GM18517 (cell line): Measurements from ENCODE around the gene VPS72.
"Not testable (repeated sequence)": the region's sequence is repeated elsewhere in the genome, so short reads cannot be mapped to it uniquely, and the experiment has no call there.

Experiments used
- ATAC-seq: cut with Tn5 transposase; IDR thresholded peaks from one replicate; pipeline ENCODE4 v1.9.1; 2021; ENCODE audit warnings: mild to moderate bottlenecking, moderate library complexity; ENCODE audit not compliant: unreplicated experiment

The VPS72 gene, protein sequence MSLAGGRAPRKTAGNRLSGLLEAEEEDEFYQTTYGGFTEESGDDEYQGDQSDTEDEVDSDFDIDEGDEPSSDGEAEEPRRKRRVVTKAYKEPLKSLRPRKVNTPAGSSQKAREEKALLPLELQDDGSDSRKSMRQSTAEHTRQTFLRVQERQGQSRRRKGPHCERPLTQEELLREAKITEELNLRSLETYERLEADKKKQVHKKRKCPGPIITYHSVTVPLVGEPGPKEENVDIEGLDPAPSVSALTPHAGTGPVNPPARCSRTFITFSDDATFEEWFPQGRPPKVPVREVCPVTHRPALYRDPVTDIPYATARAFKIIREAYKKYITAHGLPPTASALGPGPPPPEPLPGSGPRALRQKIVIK

DNA sequence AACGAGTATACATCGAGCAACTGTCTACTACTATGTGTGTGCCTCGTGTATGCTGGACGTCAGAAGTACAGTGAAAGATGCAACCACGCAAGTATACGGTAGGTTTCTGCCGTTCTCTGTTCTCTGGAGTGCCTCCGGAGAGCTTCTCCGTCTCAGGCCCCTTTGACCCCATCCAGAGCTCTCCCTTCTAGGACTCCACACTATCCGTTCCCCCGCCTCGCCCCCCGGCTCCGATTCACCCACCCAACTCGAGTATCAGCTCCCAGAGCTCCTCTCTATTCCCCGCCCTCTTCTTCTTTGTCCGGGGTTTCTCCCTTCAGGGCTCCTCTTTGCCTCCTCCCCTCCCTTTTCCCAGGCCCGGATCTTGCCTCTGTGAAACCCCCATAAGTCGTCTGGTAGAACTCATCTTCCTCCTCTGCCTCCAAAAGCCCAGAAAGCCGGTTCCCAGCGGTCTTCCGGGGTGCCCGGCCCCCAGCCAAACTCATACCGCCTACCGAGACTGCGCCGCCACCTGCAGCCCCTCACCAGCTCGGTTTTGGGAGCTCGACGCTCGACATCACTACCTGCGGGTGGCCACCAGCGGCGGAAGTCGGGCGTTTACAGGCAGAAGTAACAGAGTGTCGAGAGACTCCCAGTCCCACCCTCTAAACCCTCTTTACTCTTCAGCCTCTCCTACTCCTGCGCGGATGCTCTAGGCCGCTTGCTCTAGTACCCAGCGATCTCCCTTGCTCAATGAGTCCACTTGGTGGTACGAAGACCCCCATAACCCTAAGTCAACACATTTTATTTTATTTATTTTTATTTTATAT is at the start of gene VPS72:
VPS72 (minus strand) TSS at position 561 of the 809 bp plus-strand sequence; CDS start at position 485, 76 bp downstream.
- ATAC-seq: peak; percentile 87

DNA sequence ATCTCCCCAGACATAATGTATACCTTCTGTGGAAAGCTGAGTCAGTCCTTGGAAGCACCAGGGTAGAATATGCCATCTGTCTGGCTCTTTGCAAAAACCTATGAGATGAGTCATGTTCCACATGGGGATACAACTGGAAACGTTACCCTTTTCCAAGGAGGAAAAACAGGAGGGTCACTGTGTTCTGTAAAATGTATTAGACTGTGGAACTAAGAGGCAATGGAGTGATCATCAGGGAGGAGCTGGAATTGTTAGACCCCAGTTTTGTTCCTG is 48.4 kb upstream of the VPS72 start:
- no peak for ATAC-seq

DNA sequence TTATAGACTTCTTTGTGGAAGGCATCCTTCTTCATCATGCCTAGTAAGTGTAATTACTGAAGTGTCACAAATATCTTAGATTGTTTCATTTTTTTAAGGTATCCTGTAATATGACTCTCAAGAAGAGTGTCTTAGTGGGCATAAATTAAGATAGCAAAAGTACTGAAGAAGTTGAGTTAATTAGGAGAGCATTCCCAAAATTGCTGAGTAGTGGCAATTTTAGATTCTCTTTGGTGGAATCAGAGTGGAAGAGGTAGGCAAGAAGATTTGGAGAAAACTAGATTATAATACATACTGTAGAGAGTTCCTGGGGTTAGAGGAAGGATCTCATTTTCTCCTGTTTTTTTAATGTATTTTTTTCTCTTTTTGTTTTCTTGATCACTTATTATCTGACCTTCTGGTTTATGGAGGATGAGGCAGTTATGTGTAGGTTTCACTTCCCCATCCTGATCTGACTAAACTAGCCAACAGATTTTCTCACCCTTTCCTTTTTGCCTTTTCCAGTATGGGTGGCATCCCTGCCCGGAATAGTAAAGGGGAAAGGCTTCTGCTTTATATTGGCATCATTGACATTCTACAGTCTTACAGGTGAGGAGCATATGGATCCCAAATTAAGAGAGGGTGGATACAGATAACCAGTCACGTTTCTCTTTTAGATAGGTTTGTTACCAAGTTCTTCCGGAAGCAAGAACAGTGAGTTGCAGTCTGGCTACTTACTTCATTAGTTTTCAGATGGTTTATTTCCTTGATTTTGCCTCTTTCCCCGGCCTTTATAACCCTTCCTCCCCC is 47.9 kb upstream of the VPS72 start:
- no peak for ATAC-seq

DNA sequence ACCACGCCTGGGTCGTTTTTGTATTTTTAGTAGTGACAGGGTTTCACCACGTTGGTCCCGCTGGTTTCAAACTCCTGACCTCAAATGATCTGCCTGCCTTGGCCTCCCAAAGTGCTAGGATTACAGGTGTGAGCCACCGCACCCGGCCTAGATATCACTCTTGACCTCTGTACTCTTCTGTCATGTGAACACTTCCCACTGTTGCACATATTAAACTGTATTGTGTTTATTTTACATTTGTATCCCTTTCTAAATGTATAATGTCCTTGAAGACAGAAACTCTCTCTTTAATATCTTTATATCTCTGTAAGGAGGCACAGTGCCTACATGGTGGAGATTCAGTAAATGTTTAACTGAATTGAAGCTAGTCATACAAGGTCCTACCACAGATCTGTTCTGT is 45.2 kb upstream of the VPS72 start:
- ATAC-seq: no peak

DNA sequence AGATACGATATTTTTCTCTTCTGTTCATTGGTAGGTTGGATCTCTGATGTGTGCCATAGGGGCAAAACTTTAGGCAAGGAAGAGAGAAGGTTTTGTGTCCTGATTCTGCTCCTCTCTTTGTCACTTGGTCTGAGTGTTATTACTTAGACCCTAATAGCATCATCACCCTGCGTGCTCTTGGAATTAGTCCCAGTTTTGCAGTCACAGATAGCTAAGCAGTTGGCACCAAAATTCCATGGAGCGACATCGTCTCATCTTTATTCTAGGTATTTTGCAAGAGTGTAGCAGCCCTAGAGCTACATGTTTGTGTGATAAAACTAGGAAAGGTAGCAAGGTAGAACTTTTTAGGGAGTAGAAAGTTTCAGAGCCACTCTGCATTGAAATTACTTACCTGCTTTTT is 32.1 kb upstream of the VPS72 start:
- ATAC-seq: no peak

DNA sequence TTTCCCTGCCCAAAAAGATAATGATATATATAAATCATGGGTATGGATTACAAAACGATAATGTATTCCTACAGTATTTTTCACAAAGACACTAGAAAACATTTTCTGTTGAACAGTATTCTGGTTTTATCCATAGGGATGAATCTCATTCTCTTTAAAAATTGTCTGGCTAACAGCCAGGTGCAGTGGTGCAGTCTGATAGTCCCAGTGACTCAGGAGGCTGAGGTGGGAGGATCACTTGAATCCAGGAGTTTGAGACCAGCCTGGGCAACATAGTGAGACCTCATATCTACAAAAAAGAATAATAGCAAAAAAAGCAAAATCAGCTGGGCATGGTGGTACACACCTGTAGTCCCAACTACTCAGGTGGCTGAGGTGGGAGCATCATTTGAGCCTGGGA is 31.6 kb upstream of the VPS72 start:
- ATAC-seq: no peak

DNA sequence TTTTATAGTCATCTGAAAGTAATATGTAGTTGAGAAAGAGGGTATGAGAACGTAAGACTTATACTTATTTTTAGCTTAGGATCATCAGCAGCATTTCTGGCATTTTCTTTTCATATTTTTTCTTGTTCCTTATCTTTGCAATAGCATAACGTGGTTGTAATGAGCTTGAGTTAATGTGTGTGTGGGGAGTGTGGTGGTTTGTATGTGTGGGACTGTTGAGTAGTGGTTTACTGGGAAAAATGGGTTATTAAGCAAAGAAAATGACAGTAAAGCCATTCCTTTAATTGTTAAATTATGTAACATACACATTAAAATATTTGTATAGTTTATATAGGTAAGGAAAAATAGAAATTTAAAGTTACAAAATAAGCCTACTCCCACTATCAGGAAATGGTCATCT is 23.6 kb upstream of the VPS72 start:
- no peak for ATAC-seq

DNA sequence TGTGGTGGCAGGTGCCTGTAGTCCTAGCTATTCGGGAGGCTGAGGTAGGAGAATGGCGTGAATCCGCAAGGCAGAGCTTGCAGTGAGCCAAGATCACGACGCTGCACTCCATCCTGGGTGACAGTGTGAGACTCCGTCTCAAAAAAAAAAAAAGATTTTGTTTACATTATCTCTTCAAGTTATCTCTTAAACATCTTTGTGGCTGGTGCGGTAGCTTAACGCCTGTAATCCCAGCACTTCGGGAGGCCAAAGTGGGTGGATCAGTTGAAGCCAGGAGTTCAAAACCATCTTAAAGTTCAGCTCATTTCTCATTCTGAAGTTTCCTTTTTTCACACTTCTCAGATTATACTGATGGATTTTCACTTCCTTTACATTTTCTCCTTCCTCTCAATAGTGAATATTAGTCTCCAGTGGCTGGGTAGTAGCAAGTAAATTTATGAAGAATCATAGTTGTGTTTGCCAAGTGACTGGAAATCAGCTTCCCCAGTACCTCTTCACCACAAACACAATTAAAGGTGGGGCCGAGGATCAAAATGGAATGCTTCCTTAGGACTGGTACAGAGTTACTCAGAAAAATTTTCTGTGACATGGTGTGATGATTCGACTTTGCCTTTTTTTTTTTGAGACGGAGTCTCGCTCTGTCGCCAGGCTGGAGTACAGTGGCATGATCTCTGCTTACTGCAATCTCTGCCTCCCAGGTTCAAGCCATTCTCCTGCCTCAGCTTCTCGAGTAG is 22.1 kb upstream of the VPS72 start:
- no peak for ATAC-seq

DNA sequence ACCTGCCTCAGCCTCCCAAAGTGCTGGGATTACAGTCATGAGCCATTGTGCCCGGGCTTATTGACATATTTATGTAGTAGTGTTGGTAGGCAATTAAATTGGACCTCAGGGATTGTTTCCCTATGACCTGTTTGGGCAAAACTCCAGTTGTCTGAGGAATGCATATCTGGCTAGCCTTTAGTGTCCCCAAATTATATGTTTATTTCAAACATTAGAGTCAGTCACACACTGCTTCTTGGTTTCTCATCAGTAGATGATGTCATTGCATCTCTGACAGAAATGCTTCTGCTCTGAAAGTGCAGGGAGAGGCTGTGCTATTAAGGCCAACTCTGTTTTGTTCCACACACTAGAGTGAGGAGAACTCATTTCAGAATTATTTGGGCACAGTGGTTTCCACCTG is 20.8 kb upstream of the VPS72 start:
- ATAC-seq: no peak

DNA sequence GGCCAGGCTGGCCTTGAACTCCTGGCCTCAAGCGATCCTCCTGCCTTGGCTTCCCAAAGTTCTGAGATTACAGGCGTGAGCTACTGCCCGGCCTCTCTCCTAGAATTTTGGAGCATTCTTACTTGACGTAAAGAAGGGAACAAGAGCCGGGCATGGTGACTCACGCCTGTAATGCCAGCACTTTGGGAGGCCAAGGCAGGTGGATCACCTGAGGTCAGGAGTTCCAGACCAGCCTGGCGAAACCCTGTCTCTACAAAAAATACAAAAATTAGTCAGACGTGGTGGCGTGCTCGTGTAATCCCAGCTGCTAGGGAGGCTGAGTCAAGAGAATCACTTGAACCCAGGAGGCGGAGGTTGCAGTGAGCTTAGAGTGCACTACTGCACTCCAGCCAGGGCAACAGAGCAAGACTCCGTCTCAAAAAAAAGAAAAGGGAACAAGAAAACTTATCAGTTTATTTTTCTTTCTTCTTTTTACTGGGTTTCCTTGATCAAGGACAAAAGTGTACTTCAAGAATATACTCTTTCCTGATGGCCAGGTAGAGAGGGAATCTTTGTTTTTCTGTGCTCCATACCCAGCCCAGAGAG is 15.5 kb upstream of the VPS72 start:
- ATAC-seq: not testable (repeated sequence)

DNA sequence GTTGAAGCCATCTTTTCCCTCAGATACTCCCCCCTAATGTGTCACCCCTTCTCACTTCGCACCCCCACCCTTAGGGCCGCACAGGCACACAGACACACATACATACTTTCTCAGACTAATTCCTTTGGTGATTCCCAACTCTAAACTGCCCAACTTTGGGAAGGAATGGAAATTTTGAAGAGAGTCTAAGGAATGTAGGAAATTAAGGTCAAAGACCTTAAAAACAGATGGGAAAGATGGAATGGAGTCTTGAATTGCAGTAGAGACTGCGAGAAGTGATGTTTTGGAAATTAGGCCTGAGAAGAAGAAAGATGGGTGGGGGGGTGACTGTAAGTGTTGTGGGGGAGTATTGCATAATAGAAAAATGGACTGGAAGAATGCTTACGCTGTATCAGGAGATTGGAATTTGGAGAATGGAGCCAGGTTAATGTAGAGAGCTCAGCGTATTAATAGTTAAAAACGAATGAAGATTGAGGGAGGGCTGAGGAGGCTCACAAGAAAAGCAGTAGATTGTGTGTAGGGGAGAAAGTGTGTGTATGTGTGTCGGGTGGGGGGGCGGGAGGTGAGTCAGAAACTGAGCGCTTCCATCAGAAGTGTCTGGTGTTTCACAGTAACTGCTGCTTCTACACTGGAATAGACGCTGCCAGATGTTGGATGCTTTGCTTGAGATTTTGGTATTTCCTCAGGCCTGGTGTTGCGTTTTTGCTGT is 10.0 kb upstream of the VPS72 start:
- no peak for ATAC-seq

DNA sequence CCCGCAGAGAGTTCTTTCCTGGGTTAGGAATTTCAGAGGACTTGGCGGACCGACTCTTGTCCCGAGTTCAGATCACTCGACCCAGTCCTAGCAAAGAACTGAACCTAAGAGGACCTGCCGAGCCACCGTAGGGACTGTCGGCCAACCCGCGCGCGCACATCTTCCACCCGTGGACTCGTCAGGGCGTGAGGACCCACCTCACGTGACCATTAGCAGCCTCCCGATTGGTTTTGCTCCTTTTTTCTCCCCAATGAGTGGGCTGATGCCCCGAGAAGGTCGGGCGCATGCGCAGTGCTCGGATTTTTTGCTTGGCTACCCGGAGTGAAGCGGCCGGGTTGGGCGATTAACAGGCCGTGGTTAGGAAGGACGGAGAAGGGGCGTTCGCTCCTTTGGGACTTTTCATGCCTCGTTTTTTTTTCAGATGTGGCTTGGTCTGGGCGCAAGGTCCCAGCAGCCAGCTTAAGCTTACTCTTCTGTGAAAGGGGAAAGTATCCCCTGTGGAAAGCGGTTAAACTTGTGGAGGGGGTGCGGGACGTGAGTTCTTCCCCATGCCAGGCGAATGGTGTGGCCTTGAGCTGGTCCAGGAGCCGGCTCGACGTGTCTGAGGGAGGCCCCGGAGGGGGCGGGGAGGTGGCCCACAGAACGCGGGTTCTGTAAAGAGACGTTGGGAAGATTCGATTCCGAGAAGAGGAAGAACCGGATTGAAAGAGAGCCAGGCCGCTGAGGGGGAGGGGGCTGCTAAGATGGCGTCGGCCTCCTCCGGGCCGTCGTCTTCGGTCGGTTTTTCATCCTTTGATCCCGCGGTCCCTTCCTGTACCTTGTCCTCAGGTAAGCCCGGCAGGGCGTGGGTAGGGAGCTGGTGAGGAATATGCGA is 8.5 kb upstream of the VPS72 start, which contains the start of gene PIP5K1A:
PIP5K1A (plus strand) TSS at position 299 of the 874 bp plus-strand sequence; CDS start at position 744, 445 bp downstream.
- peak; percentile 84 for ATAC-seq

DNA sequence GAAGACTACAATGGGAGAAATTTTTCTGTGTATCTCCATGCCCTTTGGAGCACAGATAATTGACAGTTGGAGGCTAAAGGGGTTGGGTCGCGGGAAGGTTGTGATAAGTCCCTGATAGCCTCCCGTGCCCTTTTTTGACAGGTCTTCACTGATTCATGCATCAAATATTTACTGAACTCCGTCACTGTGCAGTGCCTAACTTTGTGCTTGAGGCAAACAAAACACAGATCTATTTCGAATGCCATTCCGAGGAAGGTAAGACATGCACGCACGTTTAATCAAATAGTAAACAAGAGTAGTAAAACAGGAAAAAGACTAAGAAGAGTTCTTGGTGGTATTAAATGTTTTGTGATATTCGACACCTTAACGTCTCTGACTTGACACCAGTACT is 7.9 kb upstream of the VPS72 start:
- ATAC-seq: no peak

DNA sequence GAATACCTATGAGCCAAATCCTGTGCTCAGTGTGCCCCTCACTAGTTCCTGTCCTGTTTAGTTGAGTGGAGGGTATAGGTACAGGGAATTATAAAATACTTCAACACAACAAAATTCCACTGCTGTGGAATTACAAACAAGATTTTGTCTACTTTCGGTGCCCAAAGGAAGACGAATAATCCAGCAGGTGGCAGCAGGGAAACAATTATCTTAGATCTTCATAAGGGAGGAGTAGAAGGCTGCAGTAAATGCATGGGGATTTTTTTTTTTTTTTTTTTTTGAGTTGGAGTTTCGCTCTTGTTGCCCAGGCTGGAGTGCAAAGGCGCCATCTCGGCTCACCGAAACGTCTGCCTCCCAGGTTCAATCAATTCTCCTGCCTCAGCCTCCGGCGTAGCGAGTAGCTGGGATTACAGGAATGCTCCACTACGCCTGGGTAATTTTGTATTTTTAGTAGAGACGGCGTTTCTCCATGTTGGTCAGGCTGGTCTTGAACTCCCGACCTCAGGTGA is 6.3 kb upstream of the VPS72 start:
- no peak for ATAC-seq

DNA sequence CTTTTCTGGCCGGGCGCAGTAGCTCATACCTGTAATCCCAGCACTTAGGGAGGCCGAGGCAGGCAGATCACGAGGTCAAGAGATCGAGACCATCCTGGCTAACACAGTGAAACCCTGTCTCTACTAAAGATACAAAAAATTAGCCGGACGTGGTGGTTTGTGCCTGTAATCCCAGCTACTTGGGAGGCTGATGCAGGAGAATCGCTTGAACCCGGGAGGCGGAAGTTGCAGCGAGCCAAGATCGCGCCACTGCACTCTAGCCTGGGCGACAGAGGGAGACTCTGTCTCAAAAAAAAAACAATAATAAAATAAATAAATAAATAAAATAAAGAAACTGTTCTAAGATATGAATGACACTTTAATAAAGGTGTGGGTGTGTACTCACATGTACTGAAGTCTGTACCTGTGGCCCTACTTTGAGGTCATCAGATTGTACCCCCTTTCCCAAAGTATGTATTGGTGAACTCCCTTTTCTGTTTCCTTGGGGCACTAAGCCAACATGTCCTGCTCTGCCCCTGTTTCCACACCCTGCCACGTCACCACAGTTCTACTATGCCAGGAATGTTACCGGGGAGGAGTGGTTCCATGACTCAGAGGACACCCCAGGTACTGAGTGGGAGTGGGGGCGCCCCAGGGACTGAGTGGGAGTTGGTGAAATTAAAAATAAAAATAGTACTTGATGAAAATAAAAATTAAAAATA is 5.0 kb upstream of the VPS72 start:
- not testable (repeated sequence) for ATAC-seq

DNA sequence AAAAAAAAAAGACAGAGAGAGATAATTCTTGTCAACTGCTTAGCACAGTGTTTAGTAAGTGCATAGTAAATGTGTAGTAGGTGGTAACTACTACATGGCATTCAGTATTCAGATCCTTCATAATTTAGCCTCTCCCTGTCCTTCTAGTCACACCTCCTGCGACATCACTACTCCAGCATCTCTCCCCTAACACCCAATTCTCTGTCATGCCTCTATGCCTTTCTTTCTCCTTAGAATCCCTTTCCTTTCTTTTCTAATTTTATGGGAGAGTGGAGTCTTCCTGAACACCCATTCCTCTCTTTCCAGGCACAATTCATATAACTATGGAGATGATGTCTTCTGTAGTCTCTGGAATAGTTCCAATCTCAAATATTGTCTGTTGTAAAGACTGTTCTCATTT is 3.9 kb upstream of the VPS72 start:
- no peak for ATAC-seq

DNA sequence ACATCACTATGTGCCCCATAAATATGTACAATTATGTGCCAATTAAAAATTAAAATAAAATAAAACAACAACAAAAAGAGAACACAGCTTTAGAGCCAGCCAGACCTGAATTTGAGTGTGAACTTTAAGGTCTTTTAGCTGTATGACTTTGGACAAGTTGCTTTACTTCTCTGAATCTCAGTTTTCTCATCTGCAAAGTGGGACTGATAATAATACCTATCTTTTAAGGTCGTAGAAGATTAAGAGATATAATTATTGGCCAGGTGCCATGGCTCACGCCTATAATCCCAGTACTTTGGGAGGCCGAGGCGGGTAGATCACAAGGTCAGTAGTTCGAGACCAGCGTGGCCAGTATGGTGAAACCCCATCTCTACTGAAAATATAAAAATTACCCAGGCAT is 3.3 kb upstream of the VPS72 start:
- no peak for ATAC-seq

DNA sequence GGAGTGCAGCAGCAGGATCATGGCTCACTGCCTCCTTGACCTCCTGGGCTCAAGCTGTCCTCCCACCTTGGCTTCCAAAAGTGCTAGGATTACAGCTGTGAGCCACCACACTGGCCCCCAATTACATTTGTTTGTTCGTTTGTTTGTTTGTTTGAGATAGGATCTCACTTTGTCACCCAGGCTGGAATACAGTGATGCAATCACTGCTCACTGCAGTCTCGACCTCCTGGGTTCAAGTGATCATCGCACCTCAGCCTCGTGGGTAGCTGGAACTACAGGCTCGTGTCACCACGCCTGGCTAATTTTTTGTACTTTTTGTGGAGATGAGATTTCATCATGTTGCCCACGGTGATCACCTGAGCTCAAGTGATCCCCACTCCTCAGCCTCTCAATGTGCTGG is 2.0 kb upstream of the VPS72 start:
- ATAC-seq: no peak
